Body of pancreas (tissue), 4 donors: ENCODE measurements around the gene MLN.

Experiments
- POLR2A ChIP-seq, 3 donors: fragments of 450-650 bp; IDR thresholded peaks; one replicate each; pipeline ENCODE4 v1.6.1; 2016; ENCODE audit warnings: antibody characterized with exemption in 3 of 3, mild to moderate bottlenecking in 2 of 3
- TF ChIP-seq, protein P1 (sequence below), 7 experiments: fragments of 450-650 bp in 4 of 7; fragments of 200-600 bp in 3 of 7; sonication (generic) in 3 of 7; IDR thresholded peaks; one replicate each; pipeline ENCODE4 v1.5.1; 2016 to 2019; ENCODE audit warnings: antibody characterized with exemption in 7 of 7

DNA sequence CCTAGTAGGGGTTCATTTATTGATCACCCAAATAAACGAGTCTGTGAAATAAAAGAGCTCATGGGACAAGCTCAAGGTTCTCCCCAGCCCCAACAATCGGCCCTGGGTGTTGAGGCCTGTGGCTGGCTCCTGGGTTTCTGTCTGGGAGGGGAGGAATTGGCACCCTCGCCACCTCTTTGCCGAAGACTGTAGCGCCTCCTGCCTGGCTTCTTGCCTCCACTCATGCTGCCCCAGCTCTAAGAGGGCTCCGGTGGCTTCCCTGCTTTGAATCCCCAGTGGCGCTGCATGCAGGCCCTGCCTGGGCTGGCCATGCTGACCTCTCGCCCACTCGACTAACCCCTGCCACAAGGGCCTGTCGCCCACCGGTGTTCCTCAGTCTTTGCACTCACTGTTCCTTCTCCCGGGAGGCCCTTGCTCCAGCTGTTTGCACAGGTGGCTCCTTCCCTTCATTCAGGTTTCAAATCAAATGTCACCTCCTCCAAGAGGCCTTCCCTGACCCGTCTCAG, 5.4 kb downstream of the MLN start:
- TF ChIP-seq, protein P1, sequence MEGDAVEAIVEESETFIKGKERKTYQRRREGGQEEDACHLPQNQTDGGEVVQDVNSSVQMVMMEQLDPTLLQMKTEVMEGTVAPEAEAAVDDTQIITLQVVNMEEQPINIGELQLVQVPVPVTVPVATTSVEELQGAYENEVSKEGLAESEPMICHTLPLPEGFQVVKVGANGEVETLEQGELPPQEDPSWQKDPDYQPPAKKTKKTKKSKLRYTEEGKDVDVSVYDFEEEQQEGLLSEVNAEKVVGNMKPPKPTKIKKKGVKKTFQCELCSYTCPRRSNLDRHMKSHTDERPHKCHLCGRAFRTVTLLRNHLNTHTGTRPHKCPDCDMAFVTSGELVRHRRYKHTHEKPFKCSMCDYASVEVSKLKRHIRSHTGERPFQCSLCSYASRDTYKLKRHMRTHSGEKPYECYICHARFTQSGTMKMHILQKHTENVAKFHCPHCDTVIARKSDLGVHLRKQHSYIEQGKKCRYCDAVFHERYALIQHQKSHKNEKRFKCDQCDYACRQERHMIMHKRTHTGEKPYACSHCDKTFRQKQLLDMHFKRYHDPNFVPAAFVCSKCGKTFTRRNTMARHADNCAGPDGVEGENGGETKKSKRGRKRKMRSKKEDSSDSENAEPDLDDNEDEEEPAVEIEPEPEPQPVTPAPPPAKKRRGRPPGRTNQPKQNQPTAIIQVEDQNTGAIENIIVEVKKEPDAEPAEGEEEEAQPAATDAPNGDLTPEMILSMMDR (IDR thresholded peaks at IDR 0.05), result no peak
- TF ChIP-seq POLR2A (IDR thresholded peaks at IDR 0.05), result no peak
